ENCODE data around the gene SPRN.

DNA sequence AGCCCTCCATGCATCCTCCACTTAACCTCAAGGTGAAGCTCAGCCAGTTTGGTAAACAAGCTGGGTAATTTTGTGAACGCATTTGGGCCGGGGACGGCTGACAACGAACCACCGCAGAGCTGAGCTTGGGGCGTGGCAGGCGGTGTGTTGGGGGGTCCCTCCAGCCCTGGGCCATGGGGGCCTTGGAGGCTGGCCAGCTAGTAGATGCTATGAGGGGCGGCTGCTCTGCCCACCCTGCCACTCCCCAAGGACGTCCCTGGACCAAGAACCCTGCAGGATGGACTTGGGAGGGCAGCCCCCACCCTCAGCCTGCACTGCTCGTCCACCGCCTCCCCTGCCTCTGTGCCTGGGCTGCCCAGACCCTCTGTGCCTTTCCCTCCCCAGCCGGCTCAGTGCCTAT lies 17.4 kb upstream of the SPRN start:
- TF ChIP-seq CTCF (IDR thresholded peaks at IDR 0.05) = no peak
- TF ChIP-seq JUN (CRISPR knock-in tag; IDR thresholded peaks at IDR 0.05) = no peak
- no peak for TF ChIP-seq AFF4 (CRISPR knock-in tag; IDR thresholded peaks at IDR 0.05; ENCODE audit: borderline replicate concordance)
- no peak for TF ChIP-seq HMGA2 (CRISPR knock-in tag; IDR thresholded peaks at IDR 0.05)
- TF ChIP-seq TEAD1 (CRISPR knock-in tag; IDR thresholded peaks at IDR 0.05) = no peak
- TF ChIP-seq IRF2 (CRISPR knock-in tag; IDR thresholded peaks at IDR 0.05; ENCODE audit: borderline replicate concordance, low read depth) = no peak
- TF ChIP-seq NR1H2 (CRISPR knock-in tag; IDR thresholded peaks at IDR 0.05) = no peak
- TF ChIP-seq TCF7 (CRISPR knock-in tag; IDR thresholded peaks at IDR 0.05; ENCODE audit: low read depth) = no peak

Data from WTC11 (cell line).